Inferior parietal cortex (tissue), 1 donor: ENCODE measurements around the gene LARP1.
"Not testable (repeated sequence)": the region's sequence is repeated elsewhere in the genome, so short reads cannot be mapped to it uniquely, and the experiment has no call there.

ENCODE experiments used
- DNase-seq: peaks from one replicate; pipeline ENCODE4 v3.0.0-alpha.2; 2016; ENCODE audit errors: extremely low spot score

The LARP1 gene

GRCh38 chr5:154755361-154756008, at the start of gene LARP1:
Gene LARP1 (plus strand): TSS chr5:154755377. CDS start chr5:154755758, 381 bp downstream.
- DNase-seq, result no peak

- no peak for DNase-seq
Observed at GRCh38 chr5:154706416-154706815, 48.8 kb upstream of the LARP1 start.

GRCh38 chr5:154707641-154708040, 47.5 kb upstream of the LARP1 start:
- DNase-seq, result no peak

- DNase-seq, result no peak
Observed at GRCh38 chr5:154708207-154708606, 47.0 kb upstream of the LARP1 start.

GRCh38 chr5:154708846-154709245, 46.3 kb upstream of the LARP1 start:
- no peak for DNase-seq

- no peak for DNase-seq
Observed at GRCh38 chr5:154709368-154710305, 45.5 kb upstream of the LARP1 start.

- DNase-seq, result no peak
Observed at GRCh38 chr5:154712518-154713437, 42.4 kb upstream of the LARP1 start.

- DNase-seq, result no peak
Observed at GRCh38 chr5:154713615-154714125, 41.5 kb upstream of the LARP1 start.

GRCh38 chr5:154714266-154714986, 40.8 kb upstream of the LARP1 start:
- DNase-seq, result no peak

GRCh38 chr5:154721481-154722058, 33.6 kb upstream of the LARP1 start:
- no peak for DNase-seq

- DNase-seq, result no peak
Observed at GRCh38 chr5:154722097-154722496, 33.1 kb upstream of the LARP1 start.

- no peak for DNase-seq
Observed at GRCh38 chr5:154722936-154723335, 32.2 kb upstream of the LARP1 start.

- DNase-seq, result no peak
Observed at GRCh38 chr5:154723740-154724505, 31.3 kb upstream of the LARP1 start.

- no peak for DNase-seq
Observed at GRCh38 chr5:154727361-154727760, 27.8 kb upstream of the LARP1 start.

- DNase-seq, result no peak
Observed at GRCh38 chr5:154728939-154729588, 26.1 kb upstream of the LARP1 start.

GRCh38 chr5:154729613-154730012, 25.6 kb upstream of the LARP1 start:
- no peak for DNase-seq

GRCh38 chr5:154730761-154731160, 24.4 kb upstream of the LARP1 start:
- DNase-seq, result not testable (repeated sequence)

- DNase-seq, result no peak
Observed at GRCh38 chr5:154732212-154732611, 23.0 kb upstream of the LARP1 start.
